ENCODE results near the gene SUPT5H. TPM values are rescaled to one million over a fixed set of nuclear protein-coding genes. Genes with fewer than 3 reads are reported as not detected.

The SUPT5H gene
- total RNA-seq, 1 donor from 2014 or later, result 142 TPM

DNA sequence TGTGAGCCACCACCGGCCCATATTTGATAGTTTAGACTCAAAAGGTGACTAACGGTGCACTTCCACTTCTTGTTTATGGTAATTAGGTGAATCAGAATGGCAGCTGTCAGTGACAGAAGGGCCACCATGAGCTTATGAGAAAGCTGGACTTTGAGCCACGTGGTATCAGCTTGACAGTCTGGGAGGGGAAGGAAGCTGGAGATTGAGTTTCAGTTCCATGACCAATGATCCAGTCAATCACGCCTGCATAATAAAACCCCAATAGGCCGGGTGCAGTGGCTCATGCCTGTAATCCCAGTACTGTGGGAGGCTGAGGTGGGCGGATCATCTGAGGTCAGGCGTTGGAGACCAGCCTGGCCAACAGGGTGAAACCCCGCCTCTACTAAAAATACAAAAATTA, 79.1 kb downstream of the SUPT5H start:
- Histone ChIP-seq H3K27ac (no peak overlapping the region), H3K9me3 (no peaks in the 10 kb centered on the region), H3K27me3 (no peaks in the 10 kb centered on the region), H3K4me1 (no peaks in the 10 kb centered on the region), H3K4me3 (no peak overlapping the region), H3K36me3 (peaks cover 0 to 4% of the 10 kb centered on the region in 2 donors)
- TF ChIP-seq, protein P1, sequence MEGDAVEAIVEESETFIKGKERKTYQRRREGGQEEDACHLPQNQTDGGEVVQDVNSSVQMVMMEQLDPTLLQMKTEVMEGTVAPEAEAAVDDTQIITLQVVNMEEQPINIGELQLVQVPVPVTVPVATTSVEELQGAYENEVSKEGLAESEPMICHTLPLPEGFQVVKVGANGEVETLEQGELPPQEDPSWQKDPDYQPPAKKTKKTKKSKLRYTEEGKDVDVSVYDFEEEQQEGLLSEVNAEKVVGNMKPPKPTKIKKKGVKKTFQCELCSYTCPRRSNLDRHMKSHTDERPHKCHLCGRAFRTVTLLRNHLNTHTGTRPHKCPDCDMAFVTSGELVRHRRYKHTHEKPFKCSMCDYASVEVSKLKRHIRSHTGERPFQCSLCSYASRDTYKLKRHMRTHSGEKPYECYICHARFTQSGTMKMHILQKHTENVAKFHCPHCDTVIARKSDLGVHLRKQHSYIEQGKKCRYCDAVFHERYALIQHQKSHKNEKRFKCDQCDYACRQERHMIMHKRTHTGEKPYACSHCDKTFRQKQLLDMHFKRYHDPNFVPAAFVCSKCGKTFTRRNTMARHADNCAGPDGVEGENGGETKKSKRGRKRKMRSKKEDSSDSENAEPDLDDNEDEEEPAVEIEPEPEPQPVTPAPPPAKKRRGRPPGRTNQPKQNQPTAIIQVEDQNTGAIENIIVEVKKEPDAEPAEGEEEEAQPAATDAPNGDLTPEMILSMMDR (IDR thresholded peaks at IDR 0.05), result no peak
- no peak for DNase-seq (ENCODE audit: low spot score in 2 of 2)
- intact Hi-C loops (cut with DNase I), result no loop called here

DNA sequence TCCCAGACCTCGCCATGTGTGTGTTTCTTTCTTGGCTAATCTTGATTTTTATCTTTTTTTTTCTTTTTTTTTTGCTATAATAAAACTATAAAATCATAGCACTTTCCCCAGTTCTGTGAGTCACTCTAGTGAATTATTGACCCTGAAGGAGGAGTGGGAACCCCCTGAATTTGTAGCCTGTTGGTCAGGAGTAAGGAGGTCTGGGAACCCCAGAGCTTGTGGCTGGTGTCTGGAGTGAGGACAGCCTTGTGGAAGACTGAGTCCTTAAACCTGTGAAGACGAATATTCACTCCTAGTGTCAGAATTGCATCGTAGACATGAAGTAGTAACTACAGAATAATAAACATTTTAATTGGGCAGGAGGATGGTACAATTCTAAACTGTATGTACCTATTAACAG, 79.8 kb downstream of the SUPT5H start:
- no peak for DNase-seq (ENCODE audit: low spot score in 2 of 2)
- intact Hi-C loops (cut with DNase I), result no loop called here
- no peak overlapping the region for H3K27ac ChIP-seq
- no peaks in the 10 kb centered on the region for H3K4me1 ChIP-seq
- no peaks in the 10 kb centered on the region for H3K9me3 ChIP-seq
- H3K27me3 ChIP-seq, result no peaks in the 10 kb centered on the region
- TF ChIP-seq, protein P1 (IDR thresholded peaks at IDR 0.05), result no peak
- H3K4me3 ChIP-seq, result no peak overlapping the region
- peaks cover 0 to 4% of the 10 kb centered on the region in 2 donors for H3K36me3 ChIP-seq

Other genes starting within 250 kb of the SUPT5H start
- not detected for gene NCCRP1, start 248.6 kb upstream of the SUPT5H start, total RNA-seq
- not detected for gene SYCN, start 241.3 kb upstream of the SUPT5H start, total RNA-seq
- gene IFNL3, start 200.6 kb upstream of the SUPT5H start, total RNA-seq, result not detected
- gene IFNL4, start 196.7 kb upstream of the SUPT5H start, total RNA-seq, result not detected
- gene IFNL2, start 177.2 kb upstream of the SUPT5H start, total RNA-seq, result not detected
- not detected for gene IFNL1, start 149.2 kb upstream of the SUPT5H start, total RNA-seq
- not detected for gene LRFN1, start 124.7 kb upstream of the SUPT5H start, total RNA-seq
- gene GMFG, start 109.5 kb upstream of the SUPT5H start, total RNA-seq, result 69.2 TPM
- gene SAMD4B, start 103.2 kb upstream of the SUPT5H start, total RNA-seq, result 358 TPM
- 12.7 TPM for gene PAF1, start 54.5 kb upstream of the SUPT5H start, total RNA-seq
- gene MED29, start 54.2 kb upstream of the SUPT5H start, total RNA-seq, result 60.8 TPM
- gene ZFP36, start 38.7 kb upstream of the SUPT5H start, total RNA-seq, result 1,166 TPM
- gene PLEKHG2, start 32.9 kb upstream of the SUPT5H start, total RNA-seq, result 52.9 TPM
- gene RPS16, start 9.6 kb upstream of the SUPT5H start, total RNA-seq, result 1,453 TPM
- 92.0 TPM for gene TIMM50, start 35.3 kb downstream of the SUPT5H start, total RNA-seq
- not detected for gene DLL3, start 53.4 kb downstream of the SUPT5H start, total RNA-seq
- gene SELENOV, start 69.6 kb downstream of the SUPT5H start, total RNA-seq, result not detected
- gene EID2B, start 87.3 kb downstream of the SUPT5H start, total RNA-seq, result not detected
- 11.8 TPM for gene EID2, start 94.6 kb downstream of the SUPT5H start, total RNA-seq
- not detected for gene LGALS13, start 156.9 kb downstream of the SUPT5H start, total RNA-seq
- not detected for gene LGALS16, start 210.3 kb downstream of the SUPT5H start, total RNA-seq